ENCODE data around the gene SLC51A.

- TF ChIP-seq, protein P1, sequence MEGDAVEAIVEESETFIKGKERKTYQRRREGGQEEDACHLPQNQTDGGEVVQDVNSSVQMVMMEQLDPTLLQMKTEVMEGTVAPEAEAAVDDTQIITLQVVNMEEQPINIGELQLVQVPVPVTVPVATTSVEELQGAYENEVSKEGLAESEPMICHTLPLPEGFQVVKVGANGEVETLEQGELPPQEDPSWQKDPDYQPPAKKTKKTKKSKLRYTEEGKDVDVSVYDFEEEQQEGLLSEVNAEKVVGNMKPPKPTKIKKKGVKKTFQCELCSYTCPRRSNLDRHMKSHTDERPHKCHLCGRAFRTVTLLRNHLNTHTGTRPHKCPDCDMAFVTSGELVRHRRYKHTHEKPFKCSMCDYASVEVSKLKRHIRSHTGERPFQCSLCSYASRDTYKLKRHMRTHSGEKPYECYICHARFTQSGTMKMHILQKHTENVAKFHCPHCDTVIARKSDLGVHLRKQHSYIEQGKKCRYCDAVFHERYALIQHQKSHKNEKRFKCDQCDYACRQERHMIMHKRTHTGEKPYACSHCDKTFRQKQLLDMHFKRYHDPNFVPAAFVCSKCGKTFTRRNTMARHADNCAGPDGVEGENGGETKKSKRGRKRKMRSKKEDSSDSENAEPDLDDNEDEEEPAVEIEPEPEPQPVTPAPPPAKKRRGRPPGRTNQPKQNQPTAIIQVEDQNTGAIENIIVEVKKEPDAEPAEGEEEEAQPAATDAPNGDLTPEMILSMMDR (IDR thresholded peaks at IDR 0.05; ENCODE audit: low read length): no peak
- no peak for TF ChIP-seq EZH2 (IDR thresholded peaks at IDR 0.05; ENCODE audit: borderline replicate concordance, low read length)
Measured at GRCh38 chr3:196207833-196208607, 8.3 kb upstream of the SLC51A start.

All from OCI-LY1 (cell line).